GM13977 (cell line): ENCODE results near the gene ABO.

Experiments
- DNase-seq: peaks from one replicate; pipeline ENCODE4 v3.0.0; 2012; ENCODE audit warnings: low spot score
- in situ Hi-C: fragments of 300-500 bp; cut with MboI; formaldehyde crosslinking; loops from one replicate; pipeline ENCODE4 v1.12.0; 2022; ENCODE audit warnings: low sequenced_read_pairs, low pct_unique_long_range_greater_than_20kb, mixed read lengths, inconsistent platforms; ENCODE audit not compliant: unreplicated experiment
- TF ChIP-seq, protein P1 (sequence below): IDR thresholded peaks from 2 replicates; pipeline ENCODE4 v1.5.1; 2012; ENCODE audit warnings: mild to moderate bottlenecking, control low read depth; ENCODE audit not compliant: insufficient read depth; ENCODE audit errors: extremely low read depth, missing control alignments

ABO gene

DNA sequence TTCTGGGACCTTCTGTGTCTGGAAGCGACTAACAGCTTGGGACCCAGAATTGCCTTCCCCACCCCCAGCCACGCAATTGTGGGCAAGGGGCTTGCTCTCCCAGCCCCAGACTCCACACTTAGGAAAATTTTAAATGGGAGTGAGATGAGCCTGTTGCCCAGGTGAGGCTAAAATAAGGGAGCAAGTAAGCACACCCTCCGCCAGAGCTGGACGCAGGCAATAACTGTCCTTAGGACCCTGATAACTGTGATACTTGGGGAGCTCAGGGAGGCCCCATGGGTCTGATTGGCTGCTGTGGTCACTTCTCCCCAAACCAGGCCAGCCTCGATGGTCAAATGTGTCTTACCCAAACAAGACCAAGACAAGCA is 13.3 kb downstream of the ABO start:
- TF ChIP-seq, protein P1, sequence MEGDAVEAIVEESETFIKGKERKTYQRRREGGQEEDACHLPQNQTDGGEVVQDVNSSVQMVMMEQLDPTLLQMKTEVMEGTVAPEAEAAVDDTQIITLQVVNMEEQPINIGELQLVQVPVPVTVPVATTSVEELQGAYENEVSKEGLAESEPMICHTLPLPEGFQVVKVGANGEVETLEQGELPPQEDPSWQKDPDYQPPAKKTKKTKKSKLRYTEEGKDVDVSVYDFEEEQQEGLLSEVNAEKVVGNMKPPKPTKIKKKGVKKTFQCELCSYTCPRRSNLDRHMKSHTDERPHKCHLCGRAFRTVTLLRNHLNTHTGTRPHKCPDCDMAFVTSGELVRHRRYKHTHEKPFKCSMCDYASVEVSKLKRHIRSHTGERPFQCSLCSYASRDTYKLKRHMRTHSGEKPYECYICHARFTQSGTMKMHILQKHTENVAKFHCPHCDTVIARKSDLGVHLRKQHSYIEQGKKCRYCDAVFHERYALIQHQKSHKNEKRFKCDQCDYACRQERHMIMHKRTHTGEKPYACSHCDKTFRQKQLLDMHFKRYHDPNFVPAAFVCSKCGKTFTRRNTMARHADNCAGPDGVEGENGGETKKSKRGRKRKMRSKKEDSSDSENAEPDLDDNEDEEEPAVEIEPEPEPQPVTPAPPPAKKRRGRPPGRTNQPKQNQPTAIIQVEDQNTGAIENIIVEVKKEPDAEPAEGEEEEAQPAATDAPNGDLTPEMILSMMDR: no peak
- DNase-seq: no peak
- in situ Hi-C loops: no loop called here

DNA sequence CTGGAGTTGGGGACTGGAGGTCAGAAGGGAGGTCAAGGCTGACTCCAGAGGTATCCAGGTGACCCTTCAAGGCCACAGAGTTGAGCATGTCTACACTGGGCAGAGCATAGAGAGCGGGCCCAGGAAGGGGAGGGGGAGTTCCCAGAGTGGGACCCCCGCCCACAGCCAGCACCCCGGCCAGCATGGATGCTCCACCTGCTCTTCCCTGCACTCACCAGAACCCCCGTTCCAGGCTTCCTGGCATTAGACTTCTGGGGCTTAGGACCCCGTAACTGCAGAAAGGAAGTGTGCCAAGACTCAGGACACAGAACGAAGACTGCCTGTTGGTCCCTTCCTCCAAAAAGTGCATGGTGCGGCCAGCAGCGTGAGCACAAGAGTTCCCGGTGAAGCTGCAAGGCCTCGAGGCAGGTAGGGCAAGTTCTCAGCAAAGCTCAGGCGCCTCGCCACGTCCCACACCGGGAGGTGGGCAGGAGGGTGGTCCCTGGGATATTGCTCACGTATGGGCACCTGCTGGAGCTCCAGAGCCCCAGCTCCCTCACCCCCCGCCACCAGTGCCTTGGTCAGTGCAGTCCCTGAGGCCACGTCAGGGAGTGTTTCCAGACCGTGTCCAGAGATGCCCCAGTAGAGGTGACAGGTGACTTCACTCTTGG is 13.8 kb downstream of the ABO start:
- in situ Hi-C loops: no loop called here
- no peak for DNase-seq
- TF ChIP-seq, protein P1: no peak

DNA sequence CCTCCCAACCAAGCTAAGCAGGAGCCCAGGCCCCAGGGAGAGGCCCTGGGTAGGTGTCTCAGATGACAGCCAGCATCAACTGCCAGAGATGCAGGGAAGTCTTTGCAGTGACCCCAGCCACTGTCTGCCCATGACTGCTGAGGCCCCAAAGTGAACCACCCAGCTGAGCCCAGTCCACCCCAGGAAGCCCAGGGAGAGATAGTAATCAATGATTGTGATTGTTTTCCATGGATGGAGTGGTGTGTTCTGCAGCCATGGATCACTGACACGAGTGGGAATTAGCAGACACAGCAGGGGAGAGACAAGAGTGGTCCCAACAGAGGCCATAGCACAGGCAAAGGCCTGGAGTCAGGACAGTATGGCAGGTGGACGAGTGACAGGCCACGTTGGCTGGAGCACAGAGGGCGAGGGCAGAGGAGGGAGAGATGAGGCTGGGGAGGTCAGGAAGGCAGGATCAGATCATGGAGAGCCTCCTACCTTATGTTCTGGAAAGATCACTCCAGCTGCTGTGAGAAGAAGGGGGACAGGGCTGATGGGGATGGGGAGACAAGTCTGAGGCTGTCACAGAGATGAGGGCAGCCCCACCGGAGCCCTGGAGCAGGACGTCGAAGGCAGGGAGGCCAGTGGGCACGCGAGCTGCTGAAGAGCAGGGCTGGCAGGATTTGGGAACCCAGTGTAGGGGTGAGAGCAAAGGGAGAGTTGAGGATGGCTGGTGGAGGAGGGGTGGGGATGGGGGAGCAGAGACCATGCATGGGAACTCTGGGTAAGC is 14.5 kb downstream of the ABO start:
- DNase-seq: no peak
- TF ChIP-seq, protein P1: no peak
- in situ Hi-C loops: no loop called here

DNA sequence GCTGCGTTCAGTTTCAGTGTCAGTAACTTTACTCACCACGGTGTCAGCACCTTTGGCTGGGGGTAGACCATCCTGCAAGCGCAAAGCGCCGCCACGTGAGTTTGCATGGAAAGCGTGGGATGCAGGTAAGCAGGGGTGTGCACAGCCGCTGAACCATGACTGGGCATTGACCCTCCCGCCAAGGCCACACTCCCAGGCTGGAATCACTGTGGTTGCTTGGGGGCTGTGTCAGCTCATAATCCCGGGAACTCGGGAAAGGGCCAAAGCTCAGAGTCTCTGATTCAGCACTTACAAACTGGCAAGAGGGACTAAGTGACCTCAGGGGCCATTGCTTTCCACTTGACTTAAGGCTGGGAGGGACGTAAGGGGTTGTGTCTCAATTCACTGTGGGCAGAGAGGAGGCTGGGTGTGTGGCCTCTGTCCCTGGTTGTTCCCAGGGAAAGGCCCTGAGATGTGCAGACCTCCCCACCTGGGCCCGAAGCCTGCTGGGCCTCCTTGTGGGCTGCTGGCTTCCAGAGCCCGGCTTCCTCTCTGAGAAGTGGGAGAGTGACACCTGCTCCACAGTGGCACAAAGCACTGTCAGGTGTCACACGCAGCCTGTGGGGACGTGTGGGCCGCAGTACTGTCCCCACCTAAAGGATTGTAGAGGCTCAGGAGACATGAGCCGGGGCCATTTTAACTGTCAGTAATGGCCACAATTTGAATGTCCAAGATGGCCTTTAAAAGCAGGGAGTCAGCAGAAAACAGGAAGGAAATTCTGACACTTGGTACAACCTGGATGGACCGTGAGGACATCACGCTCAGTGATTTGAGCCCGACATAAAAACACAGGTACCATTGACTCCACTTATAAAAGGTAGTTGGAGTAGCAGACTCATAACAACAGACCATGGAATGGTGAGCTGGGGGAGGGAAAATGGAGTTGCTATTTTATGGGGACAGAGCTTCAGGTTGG is 16.7 kb downstream of the ABO start:
- in situ Hi-C loops: no loop called here
- no peak for DNase-seq
- TF ChIP-seq, protein P1: no peak

DNA sequence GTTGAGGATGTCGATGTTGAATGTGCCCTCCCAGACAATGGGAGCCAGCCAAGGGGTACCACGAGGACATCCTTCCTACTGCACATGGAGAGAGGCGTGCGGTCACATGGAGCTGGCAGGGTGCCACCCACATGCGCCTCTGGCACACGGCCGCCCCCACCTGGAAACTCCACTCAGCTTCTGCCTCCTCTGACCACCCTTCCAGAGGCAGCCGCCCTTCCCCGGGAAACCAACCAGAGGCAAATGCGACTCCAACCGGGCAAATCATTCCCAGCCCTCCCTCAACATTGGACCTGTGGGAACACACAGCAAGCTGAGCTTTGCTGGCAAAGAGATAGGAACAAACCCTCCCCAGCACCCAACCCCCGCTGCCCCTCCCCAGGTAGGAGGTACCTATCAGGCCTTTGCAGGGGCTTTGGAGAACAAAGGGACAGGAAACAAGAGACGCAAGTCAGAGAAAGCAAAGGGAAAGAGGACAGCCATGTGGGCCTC is 17.5 kb downstream of the ABO start:
- in situ Hi-C loops: no loop called here
- DNase-seq: no peak
- TF ChIP-seq, protein P1: no peak

DNA sequence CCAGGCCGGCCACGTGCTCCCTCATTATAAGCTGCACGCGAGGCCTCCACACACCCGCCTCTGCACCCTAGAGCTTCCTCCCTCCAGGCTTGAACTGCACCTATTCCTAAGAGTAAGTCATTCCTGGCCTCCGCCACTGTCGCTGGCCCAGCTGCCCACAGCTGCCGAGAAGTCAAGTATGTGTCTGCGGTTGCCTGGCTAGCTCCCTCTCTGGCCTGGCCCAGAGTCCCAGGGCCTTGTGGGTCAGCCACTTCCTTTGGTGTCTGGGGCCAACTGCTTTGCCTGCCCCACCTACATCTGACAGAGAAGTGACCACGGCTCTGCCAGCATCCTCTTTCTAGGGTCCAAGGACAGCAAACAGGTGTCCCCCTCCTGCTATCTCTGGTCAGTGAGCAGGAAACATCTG is 18.3 kb downstream of the ABO start:
- TF ChIP-seq, protein P1: no peak

More for the DNA sequence above, 18.3 kb downstream of the ABO start:
- in situ Hi-C loops: no loop called here
- no peak for DNase-seq
